Adrenal gland (tissue), 12 donors: Measurements from ENCODE around the gene DLEC1. TPM values are rescaled to one million over a fixed set of nuclear protein-coding genes. Genes with fewer than 3 reads are reported as not detected.

Experiments used
- DNase-seq, 7 donors: peaks; one replicate each; pipeline ENCODE4 v3.0.0-alpha.2; 2019 to 2020
- H3K27ac ChIP-seq, 5 donors: fragments of 200-600 bp; sonication (generic) in 4 of 5; 1 replicate in 3 of 5; 2 replicates in 2 of 5; pipeline versions ENCODE4 v1.5.1 to v1.8.0; 2016 to 2020; ENCODE audit warnings: mild to moderate bottlenecking in 1 of 5
- H3K27me3 ChIP-seq: fragments of 200-600 bp; 2 replicates; pipeline ENCODE4 v1.8.0; 2021
- H3K36me3 ChIP-seq, 2 donors: fragments of 200-600 bp; replicated peaks in 1 of 2; 1 replicate in 1 of 2; 2 replicates in 1 of 2; pipeline versions ENCODE4 v1.5.1 to v1.8.0; 2018 to 2022
- H3K4me1 ChIP-seq, 2 donors: fragments of 200-600 bp; replicated peaks in 1 of 2; 1 replicate in 1 of 2; 2 replicates in 1 of 2; pipeline versions ENCODE4 v1.5.1 to v1.8.0; 2018 to 2021
- H3K4me3 ChIP-seq, 4 donors: fragments of 200-600 bp; sonication (generic) in 3 of 4; one replicate each; pipeline ENCODE4 v1.5.1; 2016 to 2018
- H3K9me3 ChIP-seq, 3 donors: fragments of 200-600 bp; sonication (generic) in 1 of 3; replicated peaks in 1 of 3; 1 replicate in 2 of 3; 2 replicates in 1 of 3; pipeline versions ENCODE4 v1.5.1 to v1.8.0; 2016 to 2021
- POLR2A ChIP-seq, 2 donors: fragments of 450-650 bp; IDR thresholded peaks; one replicate each; pipeline ENCODE4 v1.6.1; 2017; ENCODE audit warnings: antibody characterized with exemption in 2 of 2, mild to moderate bottlenecking in 2 of 2, moderate library complexity in 1 of 2
- WGBS, 4 donors: extraction: QIAGEN DNeasy Blood & Tissue Kit in 2 of 4; methylation state at CpG; one replicate each; pipeline versions ENCODE4 v1.1.5 to v1.1.7; 2013 to 2017; 5-methylcytosine and 5-hydroxymethylcytosine counted together
- intact Hi-C, 2 donors: fragments of 100-400 bp; cut with DNase I; formaldehyde crosslinking; loops; one replicate each; pipeline versions ENCODE4 v1.14.1 to v1.15.0; 2022 to 2023
- polyA plus RNA-seq, 3 donors: library from polyadenylated mRNA; stranded (reverse); fragments of 200-250 nt in 2 of 3; fragments of 350-450 nt in 1 of 3; fragmentation: Illumina TruSeq in 1 of 3; extraction: RNeasy Lipid Tissue Mini Kit (QIAGEN cat#74804) in 1 of 3; gene quantifications; one replicate each; pipeline ENCODE4 v1.2.3, GENCODE V29; 2013 to 2014
- total RNA-seq, 9 donors: library from RNA; depleted of rRNA in 4 of 9; stranded (reverse); fragments of >200 nt in 4 of 9; fragments of 120-200 nt in 1 of 9; fragmentation: NEBNext Ultra II Directional in 1 of 9; extraction: Animal tissue kit (Norgen Biotek cat#: 25700) in 1 of 9; gene quantifications; one replicate each; pipeline versions ENCODE4 v1.1.0 to v1.2.4, GENCODE V29; 2013 to 2023
- TF ChIP-seq, protein P1 (sequence below), 6 experiments: fragments of 450-650 bp in 4 of 6; fragments of 200-600 bp in 2 of 6; sonication (generic) in 1 of 6; IDR thresholded peaks; 1 replicate in 5 of 6; 2 replicates in 1 of 6; pipeline versions ENCODE4 v1.5.1 to v1.8.0; 2016 to 2021; ENCODE audit warnings: antibody characterized with exemption in 6 of 6, mild to moderate bottlenecking in 2 of 6, moderate library complexity in 1 of 6
- donor health status: healthy with polysubstance abuse.
- donor health status: Bipolar disorder and iron deficiency.
- donor health status: DM: yes; HTN: yes; CAD: no.
- donor health status: DM: no; HTN: no; CAD: no.
- donor health status: DM: no; HTN: no; CAD: no.
- donor health status: DM: yes; HTN: yes; CAD: no.

DLEC1 gene
- total and polyA plus RNA-seq, 12 donors, result 0.18 to 2.0 (median 1.1) TPM

- TF ChIP-seq POLR2A (IDR thresholded peaks at IDR 0.05), result no peak
- H3K36me3 ChIP-seq, result no peaks in the 10 kb centered on the region
- 73 to 85% (median 80%) methylated on average over 3 to 6 of the region's 6 CpGs for whole genome bisulfite sequencing, 4 donors
- intact Hi-C loops, result no loop called here
- H3K4me1 ChIP-seq, result no peaks in the 10 kb centered on the region
- no peak for DNase-seq
- no peaks in the 10 kb centered on the region for H3K27me3 ChIP-seq
- no peak overlapping the region for H3K27ac ChIP-seq
- H3K9me3 ChIP-seq, result no peaks in the 10 kb centered on the region
- no peak overlapping the region for H3K4me3 ChIP-seq
Observed at GRCh38 chr3:38095669-38096483, 56.9 kb downstream of the DLEC1 start.

DNA sequence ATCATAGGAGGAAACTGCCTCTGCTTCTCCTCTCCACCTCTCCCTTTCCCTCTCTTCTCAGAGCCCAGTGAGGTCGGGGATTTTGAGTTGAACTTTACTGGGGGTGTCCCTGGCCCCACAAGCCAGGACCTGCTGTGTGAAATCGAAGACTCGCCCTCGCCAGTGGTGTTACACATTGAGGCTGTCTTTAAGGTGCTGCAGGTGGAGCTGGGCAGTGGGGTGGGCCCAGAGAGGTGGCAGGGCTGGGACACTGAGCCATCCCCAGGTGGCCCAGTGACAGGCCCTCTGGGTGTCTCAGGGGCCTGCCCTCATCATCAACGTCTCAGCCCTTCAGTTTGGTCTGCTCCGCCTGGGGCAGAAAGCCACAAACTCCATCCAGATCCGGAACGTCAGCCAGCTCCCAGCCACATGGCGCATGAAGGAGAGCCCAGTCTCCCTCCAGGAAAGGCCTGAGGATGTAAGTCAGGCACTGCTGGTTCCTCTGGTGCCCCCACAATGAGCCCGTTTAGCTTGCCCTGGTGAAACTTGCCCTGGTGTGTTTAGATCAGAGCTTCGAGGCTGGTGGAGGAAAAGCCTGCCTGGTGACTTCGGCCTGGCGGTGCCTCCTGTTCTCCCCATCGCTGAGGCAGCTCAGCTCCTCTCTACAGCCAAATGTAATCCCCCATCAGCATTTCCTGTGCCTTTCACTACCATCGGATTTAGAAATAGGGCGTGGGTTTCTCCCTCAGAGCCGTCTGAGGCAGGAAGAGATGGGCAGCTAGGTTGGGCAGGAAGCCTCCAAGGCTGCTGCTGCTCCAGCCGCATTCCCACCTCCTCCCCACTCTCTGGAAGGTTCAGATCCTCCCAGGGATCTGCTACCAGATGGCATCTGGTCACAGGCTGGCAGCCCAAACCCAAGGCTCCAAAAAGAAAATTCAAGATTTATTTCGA lies 58.7 kb downstream of the DLEC1 start:
- Histone ChIP-seq H3K9me3 (no peaks in the 10 kb centered on the region), H3K4me3 (no peak overlapping the region), H3K36me3 (no peaks in the 10 kb centered on the region), H3K27ac (no peak overlapping the region), H3K27me3 (no peaks in the 10 kb centered on the region), H3K4me1 (no peaks in the 10 kb centered on the region)
- WGBS, 4 donors, result 69 to 80% (median 76%) methylated on average over 9 to 19 of the region's 19 CpGs
- no peak for DNase-seq
- intact Hi-C loops, result no loop called here
- TF ChIP-seq, protein P1, sequence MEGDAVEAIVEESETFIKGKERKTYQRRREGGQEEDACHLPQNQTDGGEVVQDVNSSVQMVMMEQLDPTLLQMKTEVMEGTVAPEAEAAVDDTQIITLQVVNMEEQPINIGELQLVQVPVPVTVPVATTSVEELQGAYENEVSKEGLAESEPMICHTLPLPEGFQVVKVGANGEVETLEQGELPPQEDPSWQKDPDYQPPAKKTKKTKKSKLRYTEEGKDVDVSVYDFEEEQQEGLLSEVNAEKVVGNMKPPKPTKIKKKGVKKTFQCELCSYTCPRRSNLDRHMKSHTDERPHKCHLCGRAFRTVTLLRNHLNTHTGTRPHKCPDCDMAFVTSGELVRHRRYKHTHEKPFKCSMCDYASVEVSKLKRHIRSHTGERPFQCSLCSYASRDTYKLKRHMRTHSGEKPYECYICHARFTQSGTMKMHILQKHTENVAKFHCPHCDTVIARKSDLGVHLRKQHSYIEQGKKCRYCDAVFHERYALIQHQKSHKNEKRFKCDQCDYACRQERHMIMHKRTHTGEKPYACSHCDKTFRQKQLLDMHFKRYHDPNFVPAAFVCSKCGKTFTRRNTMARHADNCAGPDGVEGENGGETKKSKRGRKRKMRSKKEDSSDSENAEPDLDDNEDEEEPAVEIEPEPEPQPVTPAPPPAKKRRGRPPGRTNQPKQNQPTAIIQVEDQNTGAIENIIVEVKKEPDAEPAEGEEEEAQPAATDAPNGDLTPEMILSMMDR (IDR thresholded peaks at IDR 0.05), result no peak

GRCh38 chr3:38098376-38098723 lies 59.3 kb downstream of the DLEC1 start:
- Histone ChIP-seq H3K4me3 (no peak overlapping the region), H3K27ac (no peak overlapping the region), H3K27me3 (no peaks in the 10 kb centered on the region), H3K4me1 (no peaks in the 10 kb centered on the region), H3K9me3 (no peaks in the 10 kb centered on the region), H3K36me3 (no peaks in the 10 kb centered on the region)
- no peak for TF ChIP-seq POLR2A (IDR thresholded peaks at IDR 0.05)
- TF ChIP-seq, protein P1 (IDR thresholded peaks at IDR 0.05), result no peak
- intact Hi-C loops, result no loop called here
- 81 to 87% (median 85%) methylated on average over 9 of the region's 9 CpGs for WGBS, 4 donors
- no peak for DNase-seq

- Histone ChIP-seq H3K4me3 (no peak overlapping the region), H3K27ac (no peak overlapping the region), H3K9me3 (no peaks in the 10 kb centered on the region), H3K27me3 (no peaks in the 10 kb centered on the region), H3K4me1 (no peaks in the 10 kb centered on the region), H3K36me3 (no peaks in the 10 kb centered on the region)
- DNase-seq, result no peak
- TF ChIP-seq, protein P1 (IDR thresholded peaks at IDR 0.05), result no peak
- TF ChIP-seq POLR2A (IDR thresholded peaks at IDR 0.05), result no peak
- intact Hi-C loops, result no loop called here
- WGBS, 4 donors, result 34 to 51% (median 46%) methylated on average over 4 to 5 of the region's 5 CpGs
Observed at GRCh38 chr3:38099518-38099917, 60.5 kb downstream of the DLEC1 start.
